ENCODE data around the gene CDKN2C. TPM values are rescaled to one million over a fixed set of nuclear protein-coding genes. Genes with fewer than 3 reads are reported as not detected.
"Not testable (repeated sequence)": the region's sequence is repeated elsewhere in the genome, so short reads cannot be mapped to it uniquely, and the experiment has no call there.

CDKN2C gene
- total RNA-seq, 1 experiment from 2014 or later, result 9.4 TPM

DNA sequence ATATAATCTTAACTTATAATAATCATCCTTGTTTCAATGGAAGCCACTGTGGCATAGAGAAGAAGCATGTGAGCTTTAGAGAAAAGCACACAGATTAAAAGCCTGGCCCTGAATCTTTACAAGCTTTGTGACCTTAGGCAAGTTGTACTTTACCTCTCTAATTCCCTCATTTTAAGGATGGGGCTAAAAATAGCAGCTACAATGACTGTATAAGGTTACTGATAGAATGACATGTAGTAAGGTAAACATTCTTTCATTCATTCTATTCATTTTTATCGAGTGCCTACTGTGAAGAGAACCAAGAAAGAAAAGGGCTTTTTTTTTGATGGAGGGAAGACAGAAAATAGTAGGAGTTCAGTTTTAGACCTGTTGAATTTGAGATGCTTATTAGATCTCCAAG lies 25.6 kb downstream of the CDKN2C start (continued):
- TF ChIP-seq YY1 (IDR thresholded peaks at IDR 0.05; ENCODE audit: extremely low read depth, insufficient replicate concordance, low read depth, low read length) (no peak), EZH2 (IDR thresholded peaks at IDR 0.05) (no peak), EZH2phosphoT487 (IDR thresholded peaks at IDR 0.05; ENCODE audit: borderline replicate concordance) (no peak)

DNA sequence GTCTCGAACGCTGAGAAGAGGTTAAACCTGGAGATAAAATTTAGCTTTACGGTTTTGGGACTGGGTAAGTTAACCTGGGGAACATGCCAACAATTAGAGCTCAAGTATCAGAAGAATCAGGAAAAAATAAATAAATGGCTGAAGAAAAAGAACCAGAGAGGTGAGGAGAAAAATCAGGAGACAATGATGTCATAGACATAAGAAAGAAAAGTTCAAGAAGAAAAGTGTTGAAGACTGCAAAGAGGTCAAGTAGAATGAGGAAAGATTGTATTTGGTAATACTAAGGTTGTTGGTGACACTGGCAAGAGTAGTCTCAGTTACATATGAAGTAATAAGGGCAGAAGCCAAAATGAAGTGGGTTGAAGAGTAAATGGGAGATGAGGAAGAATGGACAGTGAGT lies 26.0 kb downstream of the CDKN2C start:
- Histone ChIP-seq H3K9ac (ENCODE audit: low read length) (no peak overlapping the region), H3K79me2 (ENCODE audit: insufficient read depth, low read length) (no peaks in the 10 kb centered on the region), H3K4me3 (replicated peaks in 1 of 2; ENCODE audit: low read depth in 1 of 2, low read length in 2 of 2) (no peak overlapping the region), H4K20me1 (ENCODE audit: insufficient read depth) (no peaks in the 10 kb centered on the region), H3K4me2 (ENCODE audit: low read length) (no peak overlapping the region), H3K4me1 (ENCODE audit: control insufficient read depth in 1 of 2, insufficient read depth in 2 of 2, low read length in 2 of 2) (no peaks in the 10 kb centered on the region), H3K9me2 (ENCODE audit: insufficient read depth) (no peaks in the 10 kb centered on the region), H3K9me3 (ENCODE audit: control insufficient read depth in 1 of 2, insufficient read depth in 1 of 2, low read depth in 1 of 2, low read length in 2 of 2) (no peaks in the 10 kb centered on the region), H3K27me3 (ENCODE audit: insufficient read depth, low read length) (no peaks in the 10 kb centered on the region), H3K27ac (ENCODE audit: low read depth, low read length) (no peak overlapping the region), H3K36me3 (ENCODE audit: control insufficient read depth in 1 of 2, insufficient read depth in 2 of 2, low read length in 2 of 2) (no peaks in the 10 kb centered on the region), H2AFZ (ENCODE audit: low read depth, low read length, poor library complexity, severe bottlenecking) (no peak overlapping the region)
- intact Hi-C loops (cut with micrococcal nuclease), result no loop called here
- TF ChIP-seq, protein P1, sequence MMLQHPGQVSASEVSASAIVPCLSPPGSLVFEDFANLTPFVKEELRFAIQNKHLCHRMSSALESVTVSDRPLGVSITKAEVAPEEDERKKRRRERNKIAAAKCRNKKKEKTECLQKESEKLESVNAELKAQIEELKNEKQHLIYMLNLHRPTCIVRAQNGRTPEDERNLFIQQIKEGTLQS (IDR thresholded peaks at IDR 0.05), result no peak
- TF ChIP-seq POLR2A (IDR thresholded peaks at IDR 0.05; ENCODE audit: borderline replicate concordance, extremely low read depth, insufficient read depth, insufficient read length), result no peak
- TF ChIP-seq CEBPB (IDR thresholded peaks at IDR 0.05; ENCODE audit: low read depth), result no peak
- no peak for TF ChIP-seq RAD21 (IDR thresholded peaks at IDR 0.05; ENCODE audit: low read depth)
- POLR2A ChIA-PET, result interaction anchor here (0.7 kb wide), 1 partner anchor 1158 kb away, joined by 3 read pairs; no protein-coding TSS in a partner anchor
- BruUV-seq (replicated peaks), result no TSS peak
- RAD21 ChIA-PET (ENCODE audit: low non-redundant PET in 1 of 2, low total read pairs in 2 of 2, uncharacterized antibody in 2 of 2, unreplicated experiment in 2 of 2), result interaction anchor here in 1 of 2 experiments (0.6 kb wide), 1 partner anchor 56 kb away, joined by 4 read pairs; no protein-coding TSS in a partner anchor
- no peak for DNase-seq (ENCODE audit: low read depth, low spot score)
- CTCF ChIA-PET, result no interaction called here
- ATAC-seq, result no peak

DNA sequence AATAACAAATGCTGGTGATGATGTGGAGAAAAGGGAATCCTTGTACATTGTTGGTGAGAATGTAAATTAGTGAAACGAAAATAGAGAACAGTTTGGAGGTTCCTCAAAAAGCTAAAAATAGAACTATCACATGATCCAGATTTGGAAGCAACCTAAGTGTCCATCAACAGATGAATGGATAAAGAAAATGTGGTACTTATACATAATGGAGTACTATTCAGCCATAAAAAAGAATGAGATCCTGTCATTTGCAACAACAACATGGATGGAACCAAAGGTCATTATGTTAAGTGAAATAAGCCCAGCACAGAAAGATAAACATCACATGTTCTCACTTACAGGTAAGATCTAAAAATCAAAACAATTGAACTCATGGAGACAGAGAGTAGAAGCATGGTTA lies 29.3 kb downstream of the CDKN2C start:
- intact Hi-C loops (cut with micrococcal nuclease); H4K20me1 ChIP-seq (ENCODE audit: insufficient read depth); DNase-seq (ENCODE audit: low read depth, low spot score); BruUV-seq (replicated peaks); ATAC-seq; H3K9me3 ChIP-seq (ENCODE audit: control insufficient read depth in 1 of 2, insufficient read depth in 1 of 2, low read depth in 1 of 2, low read length in 2 of 2); RAD21 ChIA-PET (ENCODE audit: low non-redundant PET in 1 of 2, low total read pairs in 2 of 2, uncharacterized antibody in 2 of 2, unreplicated experiment in 2 of 2); H3K9ac ChIP-seq (ENCODE audit: low read length); H3K36me3 ChIP-seq (ENCODE audit: control insufficient read depth in 1 of 2, insufficient read depth in 2 of 2, low read length in 2 of 2); H3K79me2 ChIP-seq (ENCODE audit: insufficient read depth, low read length); H2AFZ ChIP-seq (ENCODE audit: low read depth, low read length, poor library complexity, severe bottlenecking); CTCF ChIA-PET; H3K4me1 ChIP-seq (ENCODE audit: control insufficient read depth in 1 of 2, insufficient read depth in 2 of 2, low read length in 2 of 2); H3K9me2 ChIP-seq (ENCODE audit: insufficient read depth); POLR2A ChIA-PET; H3K27me3 ChIP-seq (ENCODE audit: insufficient read depth, low read length); H3K27ac ChIP-seq (ENCODE audit: low read depth, low read length); H3K4me2 ChIP-seq (ENCODE audit: low read length); H3K4me3 ChIP-seq (replicated peaks in 1 of 2; ENCODE audit: low read depth in 1 of 2, low read length in 2 of 2): not testable (repeated sequence)

Data from HCT116 (cell line).